Right renal cortex interstitium (tissue), 3 donors: ENCODE results near the gene ITGAE. TPM values are rescaled to one million over a fixed set of nuclear protein-coding genes. Genes with fewer than 3 reads are reported as not detected.
A peak's percentile ranks its signal among the peaks of the same experiment; 100 is the strongest.

Source experiments
- DNase-seq, 3 donors: peaks; one replicate each; pipeline ENCODE4 v3.0.0-alpha.2; 2013; ENCODE audit warnings: low read depth in 3 of 3, low spot score in 2 of 3
- polyA plus RNA-seq, 3 donors: library from polyadenylated mRNA; unstranded; fragments of 120-200 nt; gene quantifications; one replicate each; pipeline ENCODE4 v1.2.1, GENCODE V29; 2013; ENCODE audit not compliant: insufficient read length in 3 of 3

ITGAE gene
- polyA plus RNA-seq, 3 donors: 37.4 to 40.9 (median 38.3) TPM

GRCh38 chr17:3678095-3678820 lies 122.7 kb downstream of the ITGAE start:
- no peak for DNase-seq

DNA sequence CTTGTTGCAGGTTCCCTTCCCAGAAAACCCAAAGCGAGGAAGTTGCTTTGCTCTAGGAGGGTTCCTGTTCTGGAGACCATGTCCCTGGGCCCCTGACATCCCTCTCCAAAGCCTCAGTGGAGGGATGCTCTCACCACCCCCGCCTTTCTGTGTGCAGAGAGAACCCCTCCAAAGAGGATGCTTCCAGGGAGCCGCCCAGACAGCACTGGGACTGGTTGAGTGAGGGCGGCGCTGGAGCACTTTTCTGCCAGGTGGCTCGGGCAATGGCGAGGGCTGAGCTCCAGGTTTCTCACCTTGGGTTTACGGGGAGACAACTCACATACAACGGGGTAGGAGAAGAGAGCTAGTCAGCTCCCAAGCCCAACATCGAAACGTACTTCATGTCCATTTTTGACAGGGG lies 125.1 kb downstream of the ITGAE start:
- DNase-seq: no peak

DNA sequence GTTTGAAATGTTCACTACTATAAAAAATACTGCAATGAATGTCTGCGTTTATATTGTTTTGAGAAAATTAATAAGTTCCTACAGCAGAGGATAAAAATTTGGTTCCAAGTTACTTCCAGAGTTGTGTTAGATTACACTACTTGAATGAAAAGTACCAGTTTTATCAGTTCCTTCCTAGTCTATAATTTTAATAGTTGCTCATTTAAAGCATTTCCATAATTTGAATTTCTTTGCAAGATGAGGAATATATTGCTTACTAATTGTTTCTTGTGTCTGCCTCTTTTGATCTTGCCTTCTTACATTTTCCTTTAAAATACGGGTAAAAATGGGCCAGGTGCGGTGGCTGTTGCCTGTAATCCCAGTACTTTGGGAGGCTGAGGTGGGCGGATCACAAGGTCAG lies 128.4 kb downstream of the ITGAE start:
- no peak for DNase-seq

DNA sequence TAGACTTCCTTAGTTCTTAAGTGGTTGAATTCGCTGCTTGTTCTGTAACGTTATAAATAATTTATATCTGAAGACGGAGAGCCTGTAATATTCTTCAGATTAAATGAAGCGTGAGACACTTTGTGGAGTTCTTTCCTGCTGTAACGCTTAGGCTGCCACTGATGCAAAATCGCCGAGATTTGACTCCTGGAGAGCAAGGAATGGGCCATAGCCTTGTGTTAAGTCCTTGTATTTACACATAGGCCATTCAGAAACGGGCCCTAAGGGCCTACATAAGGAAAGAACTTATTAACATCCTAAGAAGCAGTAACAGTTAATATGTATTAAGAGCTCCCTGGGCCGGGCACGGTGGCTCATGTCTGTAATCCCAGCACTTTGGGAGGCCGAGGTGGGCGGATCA lies 131.4 kb downstream of the ITGAE start:
- DNase-seq: no peak

GRCh38 chr17:3669085-3669347 lies 132.0 kb downstream of the ITGAE start:
- no peak for DNase-seq

DNA sequence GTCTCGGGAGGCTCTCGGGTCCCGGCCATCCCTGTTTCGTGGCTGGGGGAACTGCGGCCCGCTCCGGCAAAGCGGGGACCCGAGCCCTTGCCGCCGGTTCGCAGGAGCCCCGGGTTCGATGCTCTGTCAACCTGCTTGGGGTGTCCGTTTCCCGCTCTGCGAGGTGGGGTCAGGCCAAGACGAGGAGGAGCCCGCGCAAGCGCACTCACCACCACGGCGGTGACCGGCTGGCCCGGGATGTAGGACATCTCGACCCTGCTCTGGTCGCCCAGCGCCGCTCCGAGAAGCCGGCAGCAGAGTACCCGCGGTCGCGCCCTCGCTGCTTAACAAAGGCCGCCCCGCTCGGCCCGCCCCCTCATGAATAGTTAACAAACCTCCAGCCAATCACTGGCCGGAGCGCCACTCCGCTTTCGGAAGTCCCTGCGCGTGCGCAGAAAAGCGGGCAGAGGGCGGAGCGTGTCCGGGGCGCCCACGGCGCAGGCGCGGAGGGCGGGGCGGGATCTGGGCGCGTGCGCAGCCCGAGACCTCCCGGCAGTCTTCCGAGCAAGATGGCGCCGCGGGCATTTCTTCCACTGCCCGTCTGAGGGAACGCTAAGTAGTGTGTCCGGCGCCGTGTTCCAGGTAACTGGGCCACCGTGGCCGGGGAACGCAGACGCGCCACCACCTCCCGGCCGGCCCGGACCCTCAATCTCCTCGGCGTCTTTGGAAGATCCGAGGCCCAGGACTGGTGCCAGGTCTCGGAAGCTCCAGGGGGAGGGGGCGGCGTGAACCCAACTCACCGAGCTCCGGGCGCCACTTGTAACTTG lies 132.5 kb downstream of the ITGAE start, which contains the start of the genes EMC6 and TAX1BP3:
Gene EMC6 (plus strand): TSS at position 534 of the 806 bp plus-strand sequence. CDS start 335 bp downstream, outside the sequence.
Gene TAX1BP3 (minus strand): TSS at position 300 of the 806 bp plus-strand sequence. CDS start 52 bp downstream, at position 248.
- peak; percentile 94 to 96 (median 94) for DNase-seq

- DNase-seq: peak; percentile 53 to 76 (median 73)
Measured at GRCh38 chr17:3667366-3668278, 133.4 kb downstream of the ITGAE start.

GRCh38 chr17:3666516-3666915 lies 134.5 kb downstream of the ITGAE start:
- DNase-seq: no peak

- no peak for DNase-seq
Measured at GRCh38 chr17:3665834-3666233, 135.2 kb downstream of the ITGAE start.

Other genes starting within 250 kb of the ITGAE start
- gene TRPV3, start 243.4 kb downstream of the ITGAE start, polyA plus RNA-seq: under 1 TPM; 0.67 to 0.97 (median 0.91) TPM
- 1 to 10 TPM; 6.5 to 8.1 (median 7.9) TPM for gene TRPV1, start 191.8 kb downstream of the ITGAE start, polyA plus RNA-seq
- 10 to 100 TPM; 12.1 to 15.7 (median 12.6) TPM for gene SHPK, start 164.9 kb downstream of the ITGAE start, polyA plus RNA-seq
- gene CTNS, start 164.4 kb downstream of the ITGAE start, polyA plus RNA-seq: 10 to 100 TPM; 19.2 to 21.5 (median 19.6) TPM
- 10 to 100 TPM; 84.5 to 98.5 (median 92.6) TPM for gene TAX1BP3, start 132.6 kb downstream of the ITGAE start, polyA plus RNA-seq
- gene EMC6, start 132.4 kb downstream of the ITGAE start, polyA plus RNA-seq: 10 to 100 TPM; 22.8 to 26.7 (median 26.4) TPM
- 1 to 10 TPM; 1.2 to 1.6 (median 1.4) TPM for gene P2RX5, start 105.0 kb downstream of the ITGAE start, polyA plus RNA-seq
- 1 to 10 TPM; 3.4 to 3.6 (median 3.5) TPM for gene HASPIN, start 77.3 kb downstream of the ITGAE start, polyA plus RNA-seq
- 10 to 100 TPM; 62.9 to 78.9 (median 74.9) TPM for gene NCBP3, start 45.1 kb upstream of the ITGAE start, polyA plus RNA-seq
- 1 to 10 TPM; 3.7 to 4.3 (median 3.8) TPM for gene CAMKK1, start 91.9 kb upstream of the ITGAE start, polyA plus RNA-seq
- gene P2RX1, start 115.3 kb upstream of the ITGAE start, polyA plus RNA-seq: 1 to 10 TPM in 1 of 3 donors, under 1 TPM in 2; 0.71 to 1.5 (median 0.76) TPM
- gene ATP2A3, start 163.2 kb upstream of the ITGAE start, polyA plus RNA-seq: 1 to 10 TPM; 2.8 to 4.8 (median 2.9) TPM